B cell (primary cell): ENCODE data around the gene SKIC8.

ENCODE experiments used
- EZH2 ChIP-seq: IDR thresholded peaks from 2 replicates; pipeline ENCODE4 v1.6.1; 2012; ENCODE audit warnings: borderline replicate concordance, low read depth, mild to moderate bottlenecking, moderate library complexity, low read length; ENCODE audit not compliant: insufficient read depth, poor library complexity, severe bottlenecking
- TF ChIP-seq, protein P1 (sequence below): fragments of 200-600 bp; IDR thresholded peaks from one replicate; pipeline ENCODE4 v1.8.0; 2022; ENCODE audit warnings: antibody characterized with exemption, mild to moderate bottlenecking

DNA sequence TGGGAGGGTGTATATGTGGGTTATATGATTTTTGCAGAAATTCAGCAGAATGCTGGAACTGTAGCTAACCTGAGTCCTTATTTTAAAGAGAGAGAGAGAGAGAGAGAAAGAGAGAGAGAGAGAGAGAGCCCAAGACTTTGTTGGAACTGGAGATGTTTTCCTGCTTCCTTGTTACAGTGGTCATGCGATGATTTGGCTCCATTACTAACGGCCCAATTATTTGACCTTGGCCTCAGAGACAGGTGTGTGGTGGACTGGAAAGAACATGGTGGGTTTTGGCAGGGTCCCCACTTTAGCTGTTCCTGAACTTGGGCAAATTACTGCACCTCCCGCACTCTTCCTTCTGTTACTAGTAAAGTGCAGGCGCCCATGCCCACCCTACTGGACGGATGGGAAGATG, 50.3 kb downstream of the SKIC8 start:
- TF ChIP-seq, protein P1, sequence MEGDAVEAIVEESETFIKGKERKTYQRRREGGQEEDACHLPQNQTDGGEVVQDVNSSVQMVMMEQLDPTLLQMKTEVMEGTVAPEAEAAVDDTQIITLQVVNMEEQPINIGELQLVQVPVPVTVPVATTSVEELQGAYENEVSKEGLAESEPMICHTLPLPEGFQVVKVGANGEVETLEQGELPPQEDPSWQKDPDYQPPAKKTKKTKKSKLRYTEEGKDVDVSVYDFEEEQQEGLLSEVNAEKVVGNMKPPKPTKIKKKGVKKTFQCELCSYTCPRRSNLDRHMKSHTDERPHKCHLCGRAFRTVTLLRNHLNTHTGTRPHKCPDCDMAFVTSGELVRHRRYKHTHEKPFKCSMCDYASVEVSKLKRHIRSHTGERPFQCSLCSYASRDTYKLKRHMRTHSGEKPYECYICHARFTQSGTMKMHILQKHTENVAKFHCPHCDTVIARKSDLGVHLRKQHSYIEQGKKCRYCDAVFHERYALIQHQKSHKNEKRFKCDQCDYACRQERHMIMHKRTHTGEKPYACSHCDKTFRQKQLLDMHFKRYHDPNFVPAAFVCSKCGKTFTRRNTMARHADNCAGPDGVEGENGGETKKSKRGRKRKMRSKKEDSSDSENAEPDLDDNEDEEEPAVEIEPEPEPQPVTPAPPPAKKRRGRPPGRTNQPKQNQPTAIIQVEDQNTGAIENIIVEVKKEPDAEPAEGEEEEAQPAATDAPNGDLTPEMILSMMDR = no peak
- no peak for TF ChIP-seq EZH2
